CD8-positive, alpha-beta memory T cell (primary cell): Measurements from ENCODE around the gene FANCC. TPM values are rescaled to one million over a fixed set of nuclear protein-coding genes. Genes with fewer than 3 reads are reported as not detected.
"Not testable (repeated sequence)": the region's sequence is repeated elsewhere in the genome, so short reads cannot be mapped to it uniquely, and the experiment has no call there.

ENCODE experiments used
- CTCF ChIA-PET: fragments of 350-600 bp; sonication (Branson Sonifier 250); formaldehyde crosslinking; loops from one replicate; lab custom pipeline; 2021; ENCODE audit warnings: antibody characterized with exemption; lab: Charles Lee
- POLR2A ChIA-PET: fragments of 350-600 bp; sonication (Branson Sonifier 250); formaldehyde crosslinking; loops from one replicate; lab custom pipeline; 2021; ENCODE audit warnings: antibody characterized with exemption; lab: Charles Lee
- DNase-seq, 5 donors: peaks; one replicate each; pipeline versions ENCODE4 v3.0.0 to v3.0.0-alpha.2; 2020 to 2022; ENCODE audit warnings: mixed read lengths in 1 of 5
- H3K27ac ChIP-seq: one replicate; pipeline ENCODE4 v1.7.0; 2013; ENCODE audit warnings: low read depth, mild to moderate bottlenecking, low read length, moderate library complexity
- H3K27me3 ChIP-seq: 2 replicates; pipeline ENCODE4 v1.7.0; 2013; ENCODE audit warnings: low read length, mild to moderate bottlenecking; ENCODE audit not compliant: insufficient read depth, poor library complexity, severe bottlenecking
- H3K36me3 ChIP-seq: 2 replicates; pipeline ENCODE4 v1.7.0; 2013; ENCODE audit warnings: mild to moderate bottlenecking, low read length, moderate library complexity; ENCODE audit not compliant: insufficient read depth
- H3K4me1 ChIP-seq: 2 replicates; pipeline ENCODE4 v1.7.0; 2013; ENCODE audit warnings: mild to moderate bottlenecking, low read length, moderate library complexity; ENCODE audit not compliant: insufficient read depth
- H3K4me3 ChIP-seq: 2 replicates; pipeline ENCODE4 v1.7.0; 2013; ENCODE audit warnings: mild to moderate bottlenecking, low read length
- H3K9me3 ChIP-seq: 2 replicates; pipeline ENCODE4 v1.7.0; 2013; ENCODE audit warnings: mild to moderate bottlenecking, low read length
- H3K27ac Mint-ChIP-seq, 8 donors: one replicate each; pipeline ENCODE4 v1.8.0; 2020 to 2021; ENCODE audit warnings: mixed read lengths in 8 of 8, mild to moderate bottlenecking in 6 of 8, inconsistent platforms in 3 of 8, moderate library complexity in 3 of 8
- H3K27me3 Mint-ChIP-seq, 2 donors: one replicate each; pipeline ENCODE4 v1.8.0; 2020 to 2021; ENCODE audit warnings: mixed read lengths in 2 of 2, mild to moderate bottlenecking in 1 of 2, moderate library complexity in 1 of 2
- H3K36me3 Mint-ChIP-seq, 3 donors: one replicate each; pipeline ENCODE4 v1.8.0; 2020 to 2021; ENCODE audit warnings: mixed read lengths in 3 of 3, inconsistent platforms in 1 of 3, mild to moderate bottlenecking in 1 of 3
- H3K4me1 Mint-ChIP-seq, 3 donors: one replicate each; pipeline ENCODE4 v1.8.0; 2020 to 2021; ENCODE audit warnings: mixed read lengths in 3 of 3, inconsistent platforms in 1 of 3, mild to moderate bottlenecking in 1 of 3
- H3K4me3 Mint-ChIP-seq, 7 donors: one replicate each; pipeline ENCODE4 v1.8.0; 2020 to 2021; ENCODE audit warnings: mixed read lengths in 7 of 7, mild to moderate bottlenecking in 6 of 7, moderate library complexity in 4 of 7, inconsistent platforms in 2 of 7
- H3K9me3 Mint-ChIP-seq, 5 donors: one replicate each; pipeline ENCODE4 v1.8.0; 2020 to 2022; ENCODE audit warnings: mixed read lengths in 5 of 5, mild to moderate bottlenecking in 3 of 5, moderate library complexity in 2 of 5, inconsistent platforms in 1 of 5
- polyA plus RNA-seq: library from polyadenylated mRNA; unstranded; fragments of 300-500 nt; fragmentation: Illumina TruSeq; gene quantifications from one replicate; pipeline ENCODE4 v1.2.3, GENCODE V29; 2021
- total RNA-seq, 2 experiments: library from RNA; stranded (reverse); gene quantifications; one replicate each; pipeline ENCODE4 v1.2.3, GENCODE V29; 2021

The FANCC gene
- total and polyA plus RNA-seq, 3 experiments from 2014 or later = 2.7 to 18.5 (median 18.0) TPM

DNA sequence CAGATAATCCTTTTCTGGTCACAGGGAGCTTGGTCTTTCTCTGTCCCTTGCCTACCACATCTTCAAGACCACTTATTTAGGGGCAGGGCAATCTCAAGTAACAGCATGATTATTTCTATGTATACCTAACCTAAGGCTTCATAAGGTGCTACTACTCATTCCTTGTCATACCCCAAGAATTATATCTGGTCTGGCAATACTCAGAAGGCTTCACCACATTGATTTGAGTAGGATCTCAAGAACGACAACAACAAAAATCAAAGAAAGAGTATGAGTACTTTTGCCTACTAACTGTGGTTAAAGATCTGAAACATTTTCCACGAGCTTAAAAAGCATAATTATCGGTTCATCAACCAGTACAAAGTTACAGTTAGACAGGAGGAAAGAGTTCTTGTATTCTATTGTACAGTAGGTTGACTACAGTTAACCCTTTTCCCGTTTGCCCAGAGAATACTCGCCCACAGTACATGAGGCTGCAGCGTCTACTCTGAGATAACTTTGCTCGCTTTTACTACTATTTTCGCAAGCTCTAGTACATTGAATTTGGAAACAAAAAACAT is 41.0 kb downstream of the FANCC start:
- H3K27me3 Mint-ChIP-seq = no peaks in the 10 kb centered on the region
- no peaks in the 10 kb centered on the region for H3K36me3 ChIP-seq
- peaks cover 12 to 31% (median 23%) of the 10 kb centered on the region in 5 donors for H3K9me3 Mint-ChIP-seq
- CTCF ChIA-PET = no interaction called here
- no peaks in the 10 kb centered on the region for H3K27me3 ChIP-seq
- peaks cover 1 to 34% (median 6%) of the 10 kb centered on the region in 3 donors for H3K36me3 Mint-ChIP-seq
- no peak for DNase-seq
- POLR2A ChIA-PET = no interaction called here
- H3K27ac Mint-ChIP-seq = no peak overlapping the region
- H3K9me3 ChIP-seq = no peaks in the 10 kb centered on the region
- no peak overlapping the region for H3K4me3 Mint-ChIP-seq
- no peak overlapping the region for H3K4me3 ChIP-seq
- H3K4me1 ChIP-seq = peaks cover 5% of the 10 kb centered on the region
- H3K27ac ChIP-seq = no peak overlapping the region
- H3K4me1 Mint-ChIP-seq = peaks cover 0 to 11% (median 0%) of the 10 kb centered on the region in 3 donors

DNA sequence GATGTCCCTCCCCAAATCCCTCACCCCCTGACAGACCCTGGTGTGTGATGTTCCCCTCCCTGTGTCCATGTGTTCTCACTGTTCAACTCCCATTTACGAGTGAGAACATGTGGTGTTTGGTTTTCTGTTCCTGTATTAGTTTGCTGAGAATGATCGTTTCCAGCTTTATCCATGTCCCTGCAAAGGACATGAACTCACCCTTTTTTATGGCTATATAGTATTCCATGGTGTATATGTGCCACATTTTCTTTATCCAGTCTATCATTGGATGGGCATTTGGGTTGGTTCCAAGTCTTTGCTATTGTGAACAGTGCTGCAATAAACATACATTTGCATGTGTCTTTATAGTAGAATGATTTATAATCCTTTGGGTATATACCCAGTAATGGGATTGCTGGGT is 43.3 kb downstream of the FANCC start:
- H3K27me3 ChIP-seq, H3K4me1 ChIP-seq, CTCF ChIA-PET, POLR2A ChIA-PET, H3K27me3 Mint-ChIP-seq, H3K4me3 ChIP-seq, H3K4me3 Mint-ChIP-seq, H3K9me3 ChIP-seq, H3K9me3 Mint-ChIP-seq, DNase-seq, H3K36me3 ChIP-seq, H3K27ac ChIP-seq, H3K27ac Mint-ChIP-seq: not testable (repeated sequence)
- H3K36me3 Mint-ChIP-seq = peaks cover 0 to 21% (median 0%) of the 10 kb centered on the region in 3 donors
- peaks cover 0 to 11% (median 2%) of the 10 kb centered on the region in 3 donors for H3K4me1 Mint-ChIP-seq

DNA sequence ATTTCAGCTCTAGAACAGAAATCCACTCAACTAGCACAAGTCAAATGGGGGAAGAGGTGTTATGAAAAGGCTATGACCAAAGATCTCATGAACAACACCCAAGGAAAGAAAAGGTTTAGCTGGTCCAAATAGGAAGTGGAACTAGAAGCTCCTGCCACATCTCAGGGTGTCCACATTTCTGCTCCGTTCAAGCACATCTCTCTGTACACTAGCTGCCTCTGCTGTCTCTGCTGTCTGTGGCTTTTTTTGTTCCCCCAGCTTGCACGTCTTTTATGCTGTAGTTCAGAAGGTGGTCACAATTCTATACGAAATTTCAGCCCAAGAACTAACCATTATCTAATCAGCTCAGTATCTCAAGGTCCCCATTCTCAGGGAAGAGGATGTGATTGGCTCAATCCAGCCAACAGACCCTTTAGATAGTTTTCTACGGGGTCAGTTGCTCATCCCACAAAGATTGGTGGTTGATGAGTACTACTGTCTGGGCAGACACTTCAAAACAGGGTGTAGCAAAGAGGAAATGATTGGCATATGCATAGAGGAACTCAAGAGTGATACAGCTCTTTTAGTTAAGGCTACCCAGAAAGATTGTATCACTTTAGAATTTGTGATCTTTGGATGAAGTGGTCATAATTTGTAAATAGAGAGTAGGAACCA is 44.0 kb downstream of the FANCC start:
- H3K4me1 Mint-ChIP-seq = peaks cover 0 to 11% (median 2%) of the 10 kb centered on the region in 3 donors
- H3K27ac Mint-ChIP-seq = peak overlapping the region in 1 of 8 donors; percentile 61
- no peaks in the 10 kb centered on the region for H3K27me3 ChIP-seq
- H3K9me3 Mint-ChIP-seq = peaks cover 0 to 4% (median 0%) of the 10 kb centered on the region in 5 donors
- no peaks in the 10 kb centered on the region for H3K36me3 ChIP-seq
- no peak overlapping the region for H3K4me3 ChIP-seq
- H3K36me3 Mint-ChIP-seq = peaks cover 0 to 18% (median 0%) of the 10 kb centered on the region in 3 donors
- DNase-seq = no peak
- no peaks in the 10 kb centered on the region for H3K9me3 ChIP-seq
- no peak overlapping the region for H3K27ac ChIP-seq
- ChIA-PET CTCF (no interaction called here), POLR2A (no interaction called here)
- peaks cover 5% of the 10 kb centered on the region for H3K4me1 ChIP-seq
- H3K27me3 Mint-ChIP-seq = peaks cover 0 to 2% of the 10 kb centered on the region in 2 donors
- no peak overlapping the region for H3K4me3 Mint-ChIP-seq

DNA sequence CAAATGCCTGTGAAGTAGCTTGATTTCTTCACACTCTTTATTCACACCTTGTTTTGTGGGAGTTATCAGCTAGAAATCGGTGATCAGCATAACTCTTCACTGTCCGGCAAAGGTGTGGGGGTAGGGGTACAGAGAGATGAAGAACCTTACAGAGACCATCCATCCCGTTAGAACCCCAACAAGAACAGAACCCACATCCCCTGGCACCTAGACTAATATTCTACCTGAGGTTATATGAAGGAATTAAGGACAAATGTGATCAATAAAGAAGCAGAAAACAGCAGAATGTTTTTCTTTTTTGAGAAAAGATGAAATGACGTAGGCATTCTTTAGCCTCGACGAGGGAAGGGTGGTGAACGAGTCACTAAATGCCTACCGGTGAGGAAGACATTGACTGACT is 44.7 kb downstream of the FANCC start:
- no peak overlapping the region for H3K27ac Mint-ChIP-seq
- H3K4me3 Mint-ChIP-seq = no peak overlapping the region
- Histone ChIP-seq H3K4me1 (peaks cover 5% of the 10 kb centered on the region), H3K27ac (no peak overlapping the region), H3K36me3 (no peaks in the 10 kb centered on the region), H3K9me3 (no peaks in the 10 kb centered on the region), H3K4me3 (no peak overlapping the region), H3K27me3 (no peaks in the 10 kb centered on the region)
- H3K4me1 Mint-ChIP-seq = peaks cover 2 to 14% (median 4%) of the 10 kb centered on the region in 3 donors
- CTCF ChIA-PET = no interaction called here
- DNase-seq = no peak
- peaks cover 0 to 12% (median 0%) of the 10 kb centered on the region in 3 donors for H3K36me3 Mint-ChIP-seq
- POLR2A ChIA-PET = no interaction called here
- peaks cover 0 to 2% of the 10 kb centered on the region in 2 donors for H3K27me3 Mint-ChIP-seq
- H3K9me3 Mint-ChIP-seq = no peaks in the 10 kb centered on the region

DNA sequence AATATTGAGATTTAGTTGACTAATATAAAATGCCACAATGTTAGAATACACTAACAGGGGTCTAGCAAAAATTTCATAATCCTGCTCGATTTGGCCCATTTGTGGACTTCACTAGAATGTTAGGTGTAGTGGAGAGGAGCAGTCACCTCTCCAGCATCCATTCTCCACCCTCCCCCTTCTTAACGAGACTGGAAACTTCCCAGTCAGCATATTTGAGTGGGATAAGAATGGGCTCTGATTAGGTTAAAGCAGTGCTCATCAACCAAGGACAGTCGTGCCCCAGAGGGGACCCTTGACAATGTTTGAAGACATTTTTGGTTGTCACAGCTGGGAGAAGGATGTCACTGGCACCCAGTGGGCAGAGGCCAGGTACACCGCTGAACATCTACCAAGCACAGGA is 46.7 kb downstream of the FANCC start:
- Mint-ChIP-seq H3K4me1 (peaks cover 2 to 10% (median 8%) of the 10 kb centered on the region in 3 donors), H3K36me3 (peaks cover 0 to 8% (median 0%) of the 10 kb centered on the region in 3 donors), H3K27me3 (peaks cover 0 to 2% of the 10 kb centered on the region in 2 donors), H3K9me3 (no peaks in the 10 kb centered on the region), H3K4me3 (no peak overlapping the region), H3K27ac (peak overlapping the region in 1 of 8 donors; percentile 67)
- Histone ChIP-seq H3K36me3 (no peaks in the 10 kb centered on the region), H3K27ac (no peak overlapping the region), H3K4me1 (no peaks in the 10 kb centered on the region), H3K27me3 (no peaks in the 10 kb centered on the region), H3K9me3 (no peaks in the 10 kb centered on the region), H3K4me3 (no peak overlapping the region)
- CTCF ChIA-PET = no interaction called here
- POLR2A ChIA-PET = no interaction called here
- no peak for DNase-seq

DNA sequence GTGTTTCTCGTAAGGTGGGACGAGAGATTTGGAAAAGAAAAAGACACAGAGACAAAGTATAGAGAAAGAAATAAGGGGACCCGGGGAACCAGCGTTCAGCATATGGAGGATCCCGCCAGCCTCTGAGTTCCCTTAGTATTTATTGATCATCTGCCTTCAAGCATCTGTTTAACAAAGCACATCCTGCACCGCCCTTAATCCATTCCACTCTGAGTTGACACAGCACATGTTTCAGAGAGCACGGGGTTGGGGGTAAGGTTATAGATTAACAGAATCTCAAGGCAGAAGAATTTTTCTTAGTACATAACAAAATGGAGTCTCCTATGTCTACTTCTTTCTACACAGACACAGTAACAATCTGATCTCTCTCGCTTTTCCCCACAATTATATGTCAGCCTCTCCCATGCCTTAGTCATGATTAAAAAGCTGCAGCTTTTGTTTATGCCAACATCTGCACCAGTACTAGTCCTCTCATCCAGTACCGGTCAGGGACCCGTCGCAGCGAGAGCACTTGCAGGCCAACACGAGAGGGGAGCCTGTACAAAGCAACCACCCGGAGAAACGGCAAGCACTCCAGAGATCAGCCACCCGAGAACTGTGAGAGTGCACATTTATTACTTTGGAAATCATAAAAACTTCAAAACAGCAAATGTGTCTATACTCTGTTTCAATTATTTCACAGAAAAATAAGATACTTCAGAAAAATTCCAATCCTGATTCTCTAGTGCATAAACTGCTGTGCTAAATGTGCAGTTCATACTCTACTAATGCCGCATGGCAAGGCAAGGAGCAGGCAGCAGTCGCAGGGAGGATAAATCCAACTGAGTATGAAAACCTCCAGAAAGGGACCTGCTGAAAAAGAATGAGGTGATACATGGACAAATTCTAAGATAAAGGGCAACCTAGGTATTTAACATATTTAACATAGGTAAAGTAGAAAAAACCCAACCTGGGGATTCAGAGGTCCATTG is 47.4 kb downstream of the FANCC start:
- CTCF ChIA-PET, H3K36me3 Mint-ChIP-seq, H3K4me1 Mint-ChIP-seq: not testable (repeated sequence)

DNA sequence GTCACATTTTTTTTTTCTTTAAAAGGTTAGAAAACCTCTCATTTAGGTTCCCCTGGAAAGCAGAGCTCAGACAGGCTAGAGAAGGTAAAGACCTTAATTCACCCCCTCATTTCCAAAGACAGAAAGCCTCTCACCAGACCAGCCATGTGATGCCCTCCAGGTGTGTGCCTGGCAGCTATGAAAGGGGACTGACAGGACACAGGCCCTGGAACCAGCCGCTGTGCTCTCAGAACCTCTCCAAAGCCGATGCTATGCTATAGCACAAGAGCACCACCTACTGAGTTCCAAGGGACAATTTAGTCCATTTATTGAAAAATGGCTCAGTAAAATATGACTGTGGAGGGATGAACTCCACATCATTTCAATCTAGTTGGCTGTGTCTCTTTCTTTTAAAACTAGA is 48.8 kb downstream of the FANCC start:
- peaks cover 0 to 2% of the 10 kb centered on the region in 2 donors for H3K27me3 Mint-ChIP-seq
- no peak overlapping the region for H3K27ac Mint-ChIP-seq
- H3K4me1 Mint-ChIP-seq = peaks cover 2 to 10% (median 8%) of the 10 kb centered on the region in 3 donors
- Histone ChIP-seq H3K9me3 (no peaks in the 10 kb centered on the region), H3K36me3 (no peaks in the 10 kb centered on the region), H3K4me1 (no peaks in the 10 kb centered on the region), H3K27ac (no peak overlapping the region), H3K27me3 (no peaks in the 10 kb centered on the region), H3K4me3 (no peak overlapping the region)
- H3K4me3 Mint-ChIP-seq = no peak overlapping the region
- no peaks in the 10 kb centered on the region for H3K9me3 Mint-ChIP-seq
- no peak for DNase-seq
- CTCF ChIA-PET = no interaction called here
- H3K36me3 Mint-ChIP-seq = peaks cover 0 to 3% (median 0%) of the 10 kb centered on the region in 3 donors
- POLR2A ChIA-PET = no interaction called here

More for the DNA sequence above, 47.4 kb downstream of the FANCC start:
- H3K27me3 Mint-ChIP-seq, H3K36me3 ChIP-seq, H3K27me3 ChIP-seq, DNase-seq, POLR2A ChIA-PET, H3K27ac ChIP-seq, H3K4me3 ChIP-seq, H3K9me3 Mint-ChIP-seq, H3K27ac Mint-ChIP-seq, H3K4me1 ChIP-seq, H3K9me3 ChIP-seq, H3K4me3 Mint-ChIP-seq: not testable (repeated sequence)

DNA sequence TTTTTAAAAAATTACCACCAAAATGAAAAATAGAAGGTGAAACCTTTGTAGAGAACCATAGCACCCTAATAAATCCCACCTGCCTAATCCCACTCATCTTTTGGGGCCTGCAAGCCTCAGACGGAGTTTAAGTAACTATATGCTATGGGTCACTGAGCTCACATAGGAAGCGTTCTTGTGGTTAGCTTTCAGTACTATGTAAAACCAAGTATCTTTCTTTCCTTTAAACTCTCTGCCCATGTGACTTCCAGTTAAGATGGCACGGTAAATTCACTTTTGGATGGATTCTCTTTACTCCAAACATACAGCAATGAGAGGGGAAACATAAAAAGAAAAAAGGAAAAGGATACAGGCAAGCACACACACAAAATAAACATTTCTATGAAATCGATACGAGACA is 50.9 kb downstream of the FANCC start:
- Histone ChIP-seq H3K27ac (no peak overlapping the region), H3K27me3 (no peaks in the 10 kb centered on the region), H3K4me1 (no peaks in the 10 kb centered on the region), H3K4me3 (no peak overlapping the region), H3K36me3 (no peaks in the 10 kb centered on the region), H3K9me3 (no peaks in the 10 kb centered on the region)
- no peak overlapping the region for H3K27ac Mint-ChIP-seq
- H3K9me3 Mint-ChIP-seq = no peaks in the 10 kb centered on the region
- no peak overlapping the region for H3K4me3 Mint-ChIP-seq
- peaks cover 2 to 10% (median 8%) of the 10 kb centered on the region in 3 donors for H3K4me1 Mint-ChIP-seq
- H3K36me3 Mint-ChIP-seq = no peaks in the 10 kb centered on the region
- ChIA-PET CTCF (no interaction called here), POLR2A (no interaction called here)
- peaks cover 0 to 2% of the 10 kb centered on the region in 2 donors for H3K27me3 Mint-ChIP-seq
- no peak for DNase-seq
